ENCODE measurements around the gene ADARB1.

- TF ChIP-seq CTCF (IDR thresholded peaks at IDR 0.05) (no peak), EP300 (IDR thresholded peaks at IDR 0.05; ENCODE audit: low read depth) (no peak)
Measured at GRCh38 chr21:45258466-45258865, 184.1 kb downstream of the ADARB1 start.

Measured in transverse colon (tissue), 3 donors.